Type B pancreatic cell (in vitro differentiated cells): ENCODE results near the gene ADAMTSL5. TPM values are rescaled to one million over a fixed set of nuclear protein-coding genes. Genes with fewer than 3 reads are reported as not detected.
"Not testable (repeated sequence)": the region's sequence is repeated elsewhere in the genome, so short reads cannot be mapped to it uniquely, and the experiment has no call there.

Source experiments
- DNase-seq: peaks from one replicate; pipeline ENCODE4 v3.0.0; 2021; ENCODE audit warnings: mixed read lengths; ENCODE audit not compliant: unreplicated experiment; ENCODE audit errors: extremely low spot score
- H3K27ac Mint-ChIP-seq: 2 replicates; pipeline ENCODE4 v1.8.0; 2021; ENCODE audit warnings: mild to moderate bottlenecking, mixed read lengths
- H3K27me3 Mint-ChIP-seq: 2 replicates; pipeline ENCODE4 v1.8.0; 2021; ENCODE audit warnings: mixed read lengths
- H3K36me3 Mint-ChIP-seq: 2 replicates; pipeline ENCODE4 v1.8.0; 2021; ENCODE audit warnings: mixed read lengths
- H3K4me1 Mint-ChIP-seq: one replicate; pipeline ENCODE4 v1.8.0; 2021; ENCODE audit warnings: mixed read lengths; ENCODE audit not compliant: unreplicated experiment
- H3K4me3 Mint-ChIP-seq: 2 replicates; pipeline ENCODE4 v1.8.0; 2021; ENCODE audit warnings: mild to moderate bottlenecking, mixed read lengths
- H3K9me3 Mint-ChIP-seq: 2 replicates; pipeline ENCODE4 v1.8.0; 2021; ENCODE audit warnings: mixed read lengths
- total RNA-seq: library from RNA; stranded (reverse); gene quantifications from 2 replicates; pipeline ENCODE4 v1.2.1, GENCODE V29; 2021; ENCODE audit warnings: low replicate concordance
- TF ChIP-seq, protein P1 (sequence below): fragments of 200-600 bp; sonication (generic); conservative IDR thresholded peaks from 2 replicates; pipeline ENCODE4 v1.5.0; 2021; ENCODE audit warnings: antibody characterized with exemption, mild to moderate bottlenecking

Gene ADAMTSL5
- total RNA-seq, 1 donor from 2014 or later = 3.4 TPM

- H3K36me3 Mint-ChIP-seq = no peaks in the 10 kb centered on the region
- no peaks in the 10 kb centered on the region for H3K4me1 Mint-ChIP-seq
- H3K4me3 Mint-ChIP-seq = no peak overlapping the region
- H3K27me3 Mint-ChIP-seq = peaks cover 13% of the 10 kb centered on the region
- TF ChIP-seq, protein P1, sequence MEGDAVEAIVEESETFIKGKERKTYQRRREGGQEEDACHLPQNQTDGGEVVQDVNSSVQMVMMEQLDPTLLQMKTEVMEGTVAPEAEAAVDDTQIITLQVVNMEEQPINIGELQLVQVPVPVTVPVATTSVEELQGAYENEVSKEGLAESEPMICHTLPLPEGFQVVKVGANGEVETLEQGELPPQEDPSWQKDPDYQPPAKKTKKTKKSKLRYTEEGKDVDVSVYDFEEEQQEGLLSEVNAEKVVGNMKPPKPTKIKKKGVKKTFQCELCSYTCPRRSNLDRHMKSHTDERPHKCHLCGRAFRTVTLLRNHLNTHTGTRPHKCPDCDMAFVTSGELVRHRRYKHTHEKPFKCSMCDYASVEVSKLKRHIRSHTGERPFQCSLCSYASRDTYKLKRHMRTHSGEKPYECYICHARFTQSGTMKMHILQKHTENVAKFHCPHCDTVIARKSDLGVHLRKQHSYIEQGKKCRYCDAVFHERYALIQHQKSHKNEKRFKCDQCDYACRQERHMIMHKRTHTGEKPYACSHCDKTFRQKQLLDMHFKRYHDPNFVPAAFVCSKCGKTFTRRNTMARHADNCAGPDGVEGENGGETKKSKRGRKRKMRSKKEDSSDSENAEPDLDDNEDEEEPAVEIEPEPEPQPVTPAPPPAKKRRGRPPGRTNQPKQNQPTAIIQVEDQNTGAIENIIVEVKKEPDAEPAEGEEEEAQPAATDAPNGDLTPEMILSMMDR = no peak
- H3K27ac Mint-ChIP-seq = no peak overlapping the region
- H3K9me3 Mint-ChIP-seq = no peaks in the 10 kb centered on the region
- DNase-seq = no peak
Observed at GRCh38 chr19:1549332-1549945, 36.6 kb upstream of the ADAMTSL5 start.

DNA sequence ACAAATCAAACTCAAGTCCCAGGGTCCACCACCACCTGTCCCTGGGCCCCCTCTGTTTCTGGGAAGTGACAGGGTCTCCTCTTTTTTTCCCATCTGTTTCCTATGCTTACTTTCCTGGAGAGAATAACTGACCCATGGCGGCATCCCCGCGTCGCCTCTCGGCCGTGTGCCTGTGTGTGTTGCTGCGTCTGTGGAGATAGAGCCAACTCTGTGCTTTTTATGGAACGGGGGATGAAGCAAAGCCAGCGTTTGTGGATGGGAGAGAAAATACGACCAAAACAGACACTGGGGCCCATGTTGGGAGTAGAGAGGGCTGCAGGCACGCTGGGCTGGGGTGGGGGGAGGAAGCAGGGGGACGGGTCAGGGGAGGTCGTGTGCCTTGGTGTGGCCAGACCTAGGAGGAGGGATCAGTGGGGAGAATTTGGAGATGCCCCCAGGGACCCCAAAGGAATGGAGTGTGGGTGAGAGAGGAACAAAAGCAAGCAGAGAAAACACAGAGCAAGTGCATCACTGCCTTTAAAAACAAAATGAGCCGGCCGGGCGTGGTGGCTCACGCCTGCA is 27.6 kb upstream of the ADAMTSL5 start:
- Mint-ChIP-seq H3K9me3 (no peaks in the 10 kb centered on the region), H3K4me3 (no peak overlapping the region), H3K36me3 (no peaks in the 10 kb centered on the region), H3K27me3 (peaks cover 27% of the 10 kb centered on the region), H3K27ac (no peak overlapping the region), H3K4me1 (peaks cover 4% of the 10 kb centered on the region)
- DNase-seq = no peak
- TF ChIP-seq, protein P1 = no peak

GRCh38 chr19:1539749-1540148 is 26.9 kb upstream of the ADAMTSL5 start:
- H3K4me3 Mint-ChIP-seq, DNase-seq, H3K9me3 Mint-ChIP-seq, H3K27ac Mint-ChIP-seq, H3K36me3 Mint-ChIP-seq, H3K4me1 Mint-ChIP-seq: not testable (repeated sequence)
- peaks cover 29% of the 10 kb centered on the region for H3K27me3 Mint-ChIP-seq

DNA sequence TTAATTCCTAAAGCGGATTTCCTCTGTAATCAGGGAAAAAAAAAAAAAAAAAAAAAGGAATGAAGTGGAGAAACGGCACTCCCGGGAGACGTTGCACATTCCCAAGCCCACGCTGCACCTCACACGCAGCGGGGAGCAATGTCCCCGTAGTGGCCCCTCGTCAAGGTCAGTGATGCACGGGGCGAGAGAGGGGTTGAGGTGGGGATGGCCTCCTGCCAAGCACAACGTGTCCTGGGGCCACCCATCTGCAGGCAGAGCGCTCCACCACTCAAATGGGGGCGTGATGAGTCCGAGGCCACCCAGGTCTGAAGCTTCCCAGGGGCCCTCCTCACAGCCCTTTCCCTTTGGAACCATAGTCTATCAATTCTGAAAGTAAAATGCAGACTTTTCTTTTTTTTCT is 26.2 kb upstream of the ADAMTSL5 start:
- TF ChIP-seq, protein P1 = no peak
- Mint-ChIP-seq H3K4me1 (peaks cover 4% of the 10 kb centered on the region), H3K9me3 (no peaks in the 10 kb centered on the region), H3K27me3 (peaks cover 22% of the 10 kb centered on the region), H3K4me3 (no peak overlapping the region), H3K27ac (no peak overlapping the region), H3K36me3 (no peaks in the 10 kb centered on the region)
- no peak for DNase-seq

DNA sequence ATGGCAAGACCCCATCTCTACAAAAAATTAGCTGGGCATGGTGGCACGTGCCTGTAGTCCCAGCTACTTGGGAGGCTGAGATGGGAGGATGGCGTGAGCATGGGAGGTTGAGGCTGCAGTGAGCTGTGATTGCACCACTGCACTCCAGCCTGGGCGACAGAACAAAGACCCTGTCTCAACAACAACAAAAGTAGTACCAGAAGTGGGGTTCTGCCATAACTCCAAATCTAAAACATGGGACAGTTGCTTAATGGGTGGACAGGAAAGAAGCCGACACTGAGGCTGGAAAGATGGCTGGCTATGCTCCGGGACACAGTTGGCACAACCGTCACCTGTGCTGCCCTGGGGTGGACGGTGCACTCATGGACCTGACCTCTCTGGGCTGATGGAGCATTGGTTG is 22.9 kb upstream of the ADAMTSL5 start:
- not testable (repeated sequence) for H3K4me3 Mint-ChIP-seq, H3K36me3 Mint-ChIP-seq, DNase-seq, H3K27ac Mint-ChIP-seq, H3K9me3 Mint-ChIP-seq, H3K4me1 Mint-ChIP-seq
- H3K27me3 Mint-ChIP-seq = peaks cover 12% of the 10 kb centered on the region

DNA sequence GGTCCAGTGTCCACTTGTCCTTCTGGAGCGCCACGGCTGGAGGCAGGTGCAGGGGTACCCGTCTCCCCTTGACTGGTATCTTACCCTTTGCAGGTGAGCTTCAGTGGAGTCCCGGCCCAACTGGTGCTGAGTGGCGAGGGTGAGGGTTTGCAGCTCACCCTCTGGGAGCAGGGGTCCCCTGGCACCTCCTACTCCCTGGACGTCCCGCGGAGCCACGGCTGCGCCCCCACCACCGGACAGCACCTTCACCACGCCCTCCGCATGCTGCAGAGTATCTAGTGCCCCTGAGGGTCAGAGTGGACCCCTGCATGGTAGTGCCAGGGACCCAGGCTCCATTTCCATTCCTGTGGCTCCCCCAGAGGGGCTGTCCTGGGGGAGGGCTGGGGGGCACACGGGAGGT is 22.2 kb upstream of the ADAMTSL5 start:
- Mint-ChIP-seq H3K4me1 (no peaks in the 10 kb centered on the region), H3K27ac (no peak overlapping the region), H3K36me3 (no peaks in the 10 kb centered on the region), H3K4me3 (no peak overlapping the region), H3K9me3 (no peaks in the 10 kb centered on the region), H3K27me3 (peaks cover 11% of the 10 kb centered on the region)
- TF ChIP-seq, protein P1 = no peak
- no peak for DNase-seq
